GM12874 (cell line): Measurements from ENCODE around the gene PCDHA10.

ENCODE experiments used
- TF ChIP-seq, protein P1 (sequence below): IDR thresholded peaks from 2 replicates; pipeline ENCODE4 v1.5.1; 2011; ENCODE audit warnings: low read depth, mild to moderate bottlenecking, control low read depth, low read length, moderate library complexity; ENCODE audit not compliant: insufficient read depth

Gene PCDHA10

DNA sequence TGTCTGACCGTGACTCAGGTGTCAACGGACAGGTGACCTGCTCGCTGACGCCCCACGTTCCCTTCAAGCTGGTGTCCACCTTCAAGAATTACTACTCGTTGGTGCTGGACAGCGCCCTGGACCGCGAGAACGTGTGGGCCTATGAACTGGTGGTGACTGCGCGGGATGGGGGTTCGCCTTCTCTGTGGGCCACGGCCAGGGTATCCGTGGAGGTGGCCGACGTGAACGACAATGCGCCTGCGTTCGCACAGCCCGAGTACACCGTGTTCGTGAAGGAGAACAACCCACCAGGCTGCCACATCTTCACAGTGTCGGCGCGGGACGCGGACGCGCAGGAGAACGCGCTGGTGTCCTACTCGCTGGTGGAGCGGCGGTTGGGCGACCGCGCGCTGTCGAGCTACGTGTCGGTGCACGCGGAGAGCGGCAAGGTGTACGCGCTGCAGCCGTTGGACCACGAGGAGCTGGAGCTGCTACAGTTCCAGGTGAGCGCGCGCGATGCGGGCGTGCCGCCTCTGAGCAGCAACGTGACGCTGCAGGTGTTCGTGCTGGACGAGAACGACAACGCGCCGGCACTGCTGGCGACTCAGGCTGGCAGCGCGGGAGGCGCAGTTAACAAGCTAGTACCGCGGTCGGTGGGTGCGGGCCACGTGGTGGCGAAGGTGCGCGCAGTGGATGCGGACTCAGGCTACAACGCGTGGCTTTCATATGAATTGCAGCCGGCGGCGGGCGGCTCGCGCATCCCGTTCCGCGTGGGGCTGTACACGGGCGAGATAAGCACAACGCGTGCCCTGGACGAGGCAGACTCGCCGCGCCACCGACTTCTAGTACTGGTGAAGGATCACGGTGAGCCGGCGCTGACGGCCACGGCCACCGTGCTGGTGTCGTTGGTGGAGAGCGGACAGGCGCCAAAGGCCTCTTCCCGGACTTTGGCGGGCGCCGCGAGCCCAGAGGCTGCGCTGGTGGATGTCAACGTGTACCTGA lies 14.8 kb downstream of the PCDHA10 start:
- TF ChIP-seq, protein P1, sequence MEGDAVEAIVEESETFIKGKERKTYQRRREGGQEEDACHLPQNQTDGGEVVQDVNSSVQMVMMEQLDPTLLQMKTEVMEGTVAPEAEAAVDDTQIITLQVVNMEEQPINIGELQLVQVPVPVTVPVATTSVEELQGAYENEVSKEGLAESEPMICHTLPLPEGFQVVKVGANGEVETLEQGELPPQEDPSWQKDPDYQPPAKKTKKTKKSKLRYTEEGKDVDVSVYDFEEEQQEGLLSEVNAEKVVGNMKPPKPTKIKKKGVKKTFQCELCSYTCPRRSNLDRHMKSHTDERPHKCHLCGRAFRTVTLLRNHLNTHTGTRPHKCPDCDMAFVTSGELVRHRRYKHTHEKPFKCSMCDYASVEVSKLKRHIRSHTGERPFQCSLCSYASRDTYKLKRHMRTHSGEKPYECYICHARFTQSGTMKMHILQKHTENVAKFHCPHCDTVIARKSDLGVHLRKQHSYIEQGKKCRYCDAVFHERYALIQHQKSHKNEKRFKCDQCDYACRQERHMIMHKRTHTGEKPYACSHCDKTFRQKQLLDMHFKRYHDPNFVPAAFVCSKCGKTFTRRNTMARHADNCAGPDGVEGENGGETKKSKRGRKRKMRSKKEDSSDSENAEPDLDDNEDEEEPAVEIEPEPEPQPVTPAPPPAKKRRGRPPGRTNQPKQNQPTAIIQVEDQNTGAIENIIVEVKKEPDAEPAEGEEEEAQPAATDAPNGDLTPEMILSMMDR, result no peak

DNA sequence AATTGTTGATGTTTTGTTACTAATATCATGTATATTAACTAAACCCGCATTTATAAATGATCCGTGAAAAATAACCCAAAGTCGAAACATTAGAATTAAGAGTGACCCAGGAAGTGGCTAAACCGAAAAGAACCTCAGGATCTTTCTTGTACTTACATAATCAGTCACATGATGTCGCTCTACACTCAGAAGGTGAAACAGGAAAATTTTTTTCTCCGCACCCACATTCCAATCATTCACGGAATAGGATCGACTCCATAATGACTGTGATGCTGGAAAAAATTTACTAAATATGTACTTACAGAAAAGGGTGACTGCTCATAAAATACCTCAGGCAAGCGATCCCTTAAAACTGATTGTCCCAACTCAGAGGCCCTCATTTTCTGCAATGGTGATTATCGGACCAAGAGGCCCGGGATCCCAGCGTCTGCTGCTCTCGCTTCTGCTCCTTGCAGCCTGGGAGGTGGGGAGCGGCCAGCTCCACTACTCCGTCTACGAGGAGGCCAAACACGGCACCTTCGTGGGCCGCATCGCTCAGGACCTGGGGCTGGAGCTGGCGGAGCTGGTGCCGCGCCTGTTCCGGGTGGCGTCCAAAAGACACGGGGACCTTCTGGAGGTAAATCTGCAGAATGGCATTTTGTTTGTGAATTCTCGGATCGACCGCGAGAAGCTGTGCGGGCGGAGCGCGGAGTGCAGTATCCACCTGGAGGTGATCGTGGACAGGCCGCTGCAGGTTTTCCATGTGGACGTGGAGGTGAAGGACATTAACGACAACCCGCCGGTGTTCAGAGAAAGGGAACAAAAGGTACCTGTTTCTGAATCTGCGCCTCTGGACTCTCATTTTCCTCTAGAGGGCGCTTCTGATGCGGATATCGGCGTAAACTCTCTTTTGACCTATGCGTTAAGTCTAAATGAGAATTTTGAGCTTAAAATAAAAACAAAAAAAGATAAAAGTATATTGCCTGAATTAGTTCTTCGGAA lies 19.7 kb downstream of the PCDHA10 start, which contains the start of gene PCDHA12:
TSS of gene PCDHA12 (plus strand) at position 224 of the 981 bp plus-strand sequence. CDS start at position 389, 165 bp downstream.
- TF ChIP-seq, protein P1, result no peak

DNA sequence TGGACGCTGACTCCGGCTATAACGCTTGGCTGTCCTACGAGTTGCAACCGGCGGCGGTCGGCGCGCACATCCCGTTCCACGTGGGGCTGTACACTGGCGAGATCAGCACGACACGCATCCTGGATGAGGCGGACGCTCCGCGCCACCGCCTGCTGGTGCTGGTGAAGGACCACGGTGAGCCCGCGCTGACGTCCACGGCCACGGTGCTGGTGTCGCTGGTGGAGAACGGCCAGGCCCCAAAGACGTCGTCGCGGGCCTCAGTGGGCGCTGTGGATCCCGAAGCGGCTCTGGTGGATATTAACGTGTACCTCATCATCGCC lies 21.5 kb downstream of the PCDHA10 start:
- TF ChIP-seq, protein P1, result no peak

DNA sequence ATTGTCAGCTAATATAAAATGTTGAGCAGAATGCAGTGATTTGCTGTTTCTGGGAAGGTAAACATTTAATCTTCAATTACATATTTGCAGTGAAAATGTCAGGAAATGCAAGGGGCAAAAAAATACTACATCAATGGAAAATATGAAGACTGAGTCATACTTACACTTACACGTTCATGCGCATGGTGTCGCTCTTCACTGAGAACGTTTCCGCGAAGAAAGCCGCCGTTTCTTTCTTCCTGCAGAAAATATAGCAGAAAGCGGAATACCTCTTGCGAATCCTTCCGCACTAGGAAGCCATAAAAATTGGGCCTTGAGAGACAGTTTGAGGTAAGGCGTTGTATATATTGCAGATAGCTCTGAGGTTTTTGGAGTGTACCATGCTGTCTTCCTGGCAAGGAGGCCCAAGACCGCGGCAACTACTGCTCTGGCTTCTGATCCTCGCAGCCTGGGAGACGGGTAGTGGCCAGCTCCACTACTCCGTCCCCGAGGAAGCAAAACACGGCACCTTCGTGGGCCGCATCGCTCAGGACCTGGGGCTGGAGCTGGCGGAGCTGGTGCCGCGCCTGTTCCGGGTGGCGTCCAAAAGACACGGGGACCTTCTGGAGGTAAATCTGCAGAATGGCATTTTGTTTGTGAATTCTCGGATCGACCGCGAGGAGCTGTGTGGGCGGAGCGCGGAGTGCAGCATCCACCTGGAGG lies 26.3 kb downstream of the PCDHA10 start, which contains the start of gene PCDHA13:
TSS of gene PCDHA13 (plus strand) at position 236 of the 702 bp plus-strand sequence. CDS start at position 381, 145 bp downstream.
- TF ChIP-seq, protein P1, result no peak

DNA sequence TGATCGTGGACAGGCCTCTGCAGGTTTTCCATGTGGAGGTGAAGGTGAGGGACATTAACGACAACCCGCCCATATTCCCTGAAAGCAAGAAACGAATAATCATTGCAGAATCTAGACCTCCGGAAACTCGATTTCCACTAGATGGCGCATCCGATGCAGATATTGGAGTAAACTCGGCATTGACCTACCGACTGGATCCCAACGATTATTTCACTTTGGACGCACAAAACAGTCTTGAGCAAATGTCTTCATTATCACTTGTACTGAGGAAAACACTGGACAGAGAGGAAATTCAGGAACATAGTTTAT lies 26.8 kb downstream of the PCDHA10 start:
- TF ChIP-seq, protein P1, result no peak

DNA sequence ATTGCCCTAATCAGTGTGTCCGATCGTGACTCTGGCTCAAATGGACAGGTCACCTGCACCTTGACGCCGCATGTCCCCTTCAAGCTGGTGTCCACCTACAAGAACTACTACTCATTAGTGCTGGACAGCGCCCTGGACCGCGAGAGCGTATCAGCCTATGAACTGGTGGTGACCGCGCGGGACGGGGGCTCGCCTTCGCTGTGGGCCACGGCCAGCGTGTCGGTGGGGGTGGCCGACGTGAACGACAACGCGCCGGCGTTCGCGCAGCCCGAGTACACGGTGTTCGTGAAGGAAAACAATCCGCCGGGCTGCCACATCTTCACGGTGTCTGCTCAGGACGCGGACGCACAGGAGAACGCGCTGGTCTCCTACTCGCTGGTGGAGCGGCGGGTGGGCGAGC lies 27.7 kb downstream of the PCDHA10 start:
- TF ChIP-seq, protein P1, result no peak
